Mesodermal cell (in vitro differentiated cells): ENCODE results near the gene LY86.

Source experiments
- H3K27ac ChIP-seq: 2 replicates; pipeline ENCODE4 v1.7.0; 2013; ENCODE audit warnings: mild to moderate bottlenecking, low read depth, low read length, moderate library complexity; ENCODE audit not compliant: severe bottlenecking
- H3K36me3 ChIP-seq: 2 replicates; pipeline ENCODE4 v1.7.1; 2013; ENCODE audit warnings: mild to moderate bottlenecking, low read length, moderate library complexity; ENCODE audit not compliant: control insufficient read depth, insufficient read depth
- H3K4me1 ChIP-seq: one replicate; pipeline ENCODE4 v1.7.1; 2013; ENCODE audit warnings: mild to moderate bottlenecking, low read length; ENCODE audit not compliant: insufficient read depth, control insufficient read depth, poor library complexity, severe bottlenecking
- H3K4me3 ChIP-seq: 2 replicates; pipeline ENCODE4 v1.7.0; 2013; ENCODE audit warnings: low read length, control low read depth, mild to moderate bottlenecking; ENCODE audit not compliant: insufficient read depth, poor library complexity, severe bottlenecking; ENCODE audit errors: extremely low read depth
- H3K9me3 ChIP-seq: 2 replicates; pipeline ENCODE4 v1.7.1; 2013; ENCODE audit warnings: mild to moderate bottlenecking, low read length, moderate library complexity; ENCODE audit not compliant: control insufficient read depth
- WGBS, 2 experiments: methylation state at CpG; one replicate each; pipeline ENCODE4 v1.1.5; 2013; ENCODE audit warnings: missing lambda C conversion rate in 2 of 2; ENCODE audit not compliant: insufficient coverage in 2 of 2; 5-methylcytosine and 5-hydroxymethylcytosine counted together

The LY86 gene

GRCh38 chr6:6639572-6639971, 51.1 kb downstream of the LY86 start:
- WGBS, 2 experiments: 97 to 100% methylated on average over 3 of the region's 4 CpGs

GRCh38 chr6:6640926-6641325, 52.4 kb downstream of the LY86 start:
- Histone ChIP-seq H3K4me3 (no peak overlapping the region), H3K9me3 (no peaks in the 10 kb centered on the region), H3K27ac (no peak overlapping the region), H3K36me3 (no peaks in the 10 kb centered on the region), H3K4me1 (peaks cover 3% of the 10 kb centered on the region)
- 71% methylated on average over 1 of the region's 4 CpGs; no CpG with 5 or more reads in 1 of the 2 experiments for WGBS, 2 experiments

More at GRCh38 chr6:6639572-6639971, 51.1 kb downstream of the LY86 start:
- no peaks in the 10 kb centered on the region for H3K36me3 ChIP-seq
- no peak overlapping the region for H3K4me3 ChIP-seq
- no peaks in the 10 kb centered on the region for H3K9me3 ChIP-seq
- H3K4me1 ChIP-seq: peaks cover 3% of the 10 kb centered on the region
- no peak overlapping the region for H3K27ac ChIP-seq

- Histone ChIP-seq H3K9me3 (no peaks in the 10 kb centered on the region), H3K36me3 (no peaks in the 10 kb centered on the region), H3K27ac (no peak overlapping the region), H3K4me1 (no peaks in the 10 kb centered on the region), H3K4me3 (no peak overlapping the region)
- WGBS, 2 experiments: 88 to 90% methylated on average over 7 to 8 of the region's 8 CpGs
Measured at GRCh38 chr6:6643398-6643797, 54.9 kb downstream of the LY86 start.

GRCh38 chr6:6645261-6645917, 56.9 kb downstream of the LY86 start:
- no peaks in the 10 kb centered on the region for H3K9me3 ChIP-seq
- H3K4me1 ChIP-seq: no peaks in the 10 kb centered on the region
- no peak overlapping the region for H3K27ac ChIP-seq
- H3K36me3 ChIP-seq: no peaks in the 10 kb centered on the region
- 86 to 90% methylated on average over 1 to 2 of the region's 3 CpGs for WGBS, 2 experiments
- H3K4me3 ChIP-seq: no peak overlapping the region

GRCh38 chr6:6646384-6646783, 57.9 kb downstream of the LY86 start:
- H3K4me3 ChIP-seq: no peak overlapping the region
- no peaks in the 10 kb centered on the region for H3K9me3 ChIP-seq
- no peaks in the 10 kb centered on the region for H3K4me1 ChIP-seq
- no peaks in the 10 kb centered on the region for H3K36me3 ChIP-seq
- no peak overlapping the region for H3K27ac ChIP-seq
- 92 to 93% methylated on average over 2 of the region's 2 CpGs for WGBS, 2 experiments

- H3K4me1 ChIP-seq: no peaks in the 10 kb centered on the region
- H3K9me3 ChIP-seq: no peaks in the 10 kb centered on the region
- WGBS, 2 experiments: 50 to 69% methylated on average over 1 to 2 of the region's 2 CpGs
- no peak overlapping the region for H3K27ac ChIP-seq
- no peak overlapping the region for H3K4me3 ChIP-seq
- no peaks in the 10 kb centered on the region for H3K36me3 ChIP-seq
Measured at GRCh38 chr6:6646859-6647258, 58.3 kb downstream of the LY86 start.

GRCh38 chr6:6648692-6649343, 60.3 kb downstream of the LY86 start:
- no peaks in the 10 kb centered on the region for H3K4me1 ChIP-seq
- 92 to 96% methylated on average over 2 to 4 of the region's 5 CpGs for WGBS, 2 experiments
- H3K36me3 ChIP-seq: no peaks in the 10 kb centered on the region
- no peak overlapping the region for H3K27ac ChIP-seq
- no peaks in the 10 kb centered on the region for H3K9me3 ChIP-seq
- no peak overlapping the region for H3K4me3 ChIP-seq

- H3K27ac ChIP-seq: no peak overlapping the region
- peaks cover 2% of the 10 kb centered on the region for H3K4me1 ChIP-seq
- WGBS, 2 experiments: 96 to 98% methylated on average over 6 to 7 of the region's 7 CpGs
- no peaks in the 10 kb centered on the region for H3K36me3 ChIP-seq
- no peaks in the 10 kb centered on the region for H3K9me3 ChIP-seq
- H3K4me3 ChIP-seq: no peak overlapping the region
Measured at GRCh38 chr6:6649824-6650349, 61.4 kb downstream of the LY86 start.

GRCh38 chr6:6650839-6651238, 62.3 kb downstream of the LY86 start:
- no peaks in the 10 kb centered on the region for H3K36me3 ChIP-seq
- H3K4me1 ChIP-seq: peaks cover 4% of the 10 kb centered on the region
- no peaks in the 10 kb centered on the region for H3K9me3 ChIP-seq
- no peak overlapping the region for H3K27ac ChIP-seq
- H3K4me3 ChIP-seq: no peak overlapping the region

GRCh38 chr6:6651335-6651734, 62.8 kb downstream of the LY86 start:
- Histone ChIP-seq H3K36me3 (no peaks in the 10 kb centered on the region), H3K4me3 (no peak overlapping the region), H3K9me3 (no peaks in the 10 kb centered on the region), H3K27ac (no peak overlapping the region), H3K4me1 (peaks cover 4% of the 10 kb centered on the region)

GRCh38 chr6:6652932-6653331, 64.4 kb downstream of the LY86 start:
- no peak overlapping the region for H3K4me3 ChIP-seq
- no peak overlapping the region for H3K27ac ChIP-seq
- peaks cover 6% of the 10 kb centered on the region for H3K9me3 ChIP-seq
- WGBS, 2 experiments: 85 to 91% methylated on average over 2 of the region's 5 CpGs
- peaks cover 4% of the 10 kb centered on the region for H3K4me1 ChIP-seq
- no peaks in the 10 kb centered on the region for H3K36me3 ChIP-seq
